GM19193 (cell line): ENCODE results near the gene CEACAM19.

Experiments
- POLR2A ChIP-seq: IDR thresholded peaks from 4 replicates; pipeline ENCODE4 v1.6.1; 2011; ENCODE audit not compliant: insufficient read depth, insufficient read length; ENCODE audit errors: extremely low read depth

The CEACAM19 gene

GRCh38 chr19:44664976-44665375, 6.3 kb upstream of the CEACAM19 start:
- TF ChIP-seq POLR2A: no peak

GRCh38 chr19:44666852-44667556, 4.3 kb upstream of the CEACAM19 start:
- TF ChIP-seq POLR2A: no peak

GRCh38 chr19:44668985-44669764, 2.1 kb upstream of the CEACAM19 start:
- no peak for TF ChIP-seq POLR2A

- no peak for TF ChIP-seq POLR2A
Observed at GRCh38 chr19:44672226-44672625, 944 bp downstream of the CEACAM19 start.

GRCh38 chr19:44673510-44673909, 2.2 kb downstream of the CEACAM19 start:
- TF ChIP-seq POLR2A: no peak

GRCh38 chr19:44675521-44675920, 4.2 kb downstream of the CEACAM19 start:
- no peak for TF ChIP-seq POLR2A

GRCh38 chr19:44677019-44677811, 5.9 kb downstream of the CEACAM19 start:
- TF ChIP-seq POLR2A: no peak

- no peak for TF ChIP-seq POLR2A
Observed at GRCh38 chr19:44680536-44680935, 9.3 kb downstream of the CEACAM19 start.

GRCh38 chr19:44681992-44682790, 10.9 kb downstream of the CEACAM19 start:
- TF ChIP-seq POLR2A: no peak

GRCh38 chr19:44682807-44683206, 11.5 kb downstream of the CEACAM19 start:
- no peak for TF ChIP-seq POLR2A

- TF ChIP-seq POLR2A: no peak
Observed at GRCh38 chr19:44683434-44684210, 12.3 kb downstream of the CEACAM19 start.

- no peak for TF ChIP-seq POLR2A
Observed at GRCh38 chr19:44684892-44685863, 13.9 kb downstream of the CEACAM19 start.

- no peak for TF ChIP-seq POLR2A
Observed at GRCh38 chr19:44685877-44686276, 14.6 kb downstream of the CEACAM19 start.
